SU-DHL-6 (cell line): ENCODE data around the gene DIAPH2.

ENCODE experiments used
- H2AFZ ChIP-seq: fragments of 200-600 bp; sonication (generic); 2 replicates; pipeline ENCODE4 v1.6.1; 2014; ENCODE audit warnings: low read depth, mild to moderate bottlenecking, moderate library complexity, mixed read lengths, antibody characterized with exemption, low read length; ENCODE audit not compliant: severe bottlenecking
- H3F3A ChIP-seq: fragments of 200-600 bp; shearing (Covaris generic); 2 replicates; pipeline ENCODE4 v1.6.0; 2016; ENCODE audit warnings: antibody characterized with exemption, mild to moderate bottlenecking; ENCODE audit not compliant: insufficient read depth
- H3K27ac ChIP-seq: fragments of 200-600 bp; sonication (generic); 2 replicates; pipeline ENCODE4 v1.5.1; 2016; ENCODE audit warnings: low read depth, mild to moderate bottlenecking, low read length, moderate library complexity, mixed read lengths
- H3K27me3 ChIP-seq: fragments of 200-600 bp; sonication (generic), shearing (Covaris generic); 2 replicates; pipeline ENCODE4 v1.6.0; 2014; ENCODE audit warnings: mild to moderate bottlenecking, low read length
- H3K36me3 ChIP-seq: fragments of 200-600 bp; sonication (generic); 2 replicates; pipeline ENCODE4 v1.6.1; 2014; ENCODE audit warnings: mild to moderate bottlenecking, low read length, mixed read lengths
- H3K4me2 ChIP-seq: fragments of 300-600, 200-600 bp; shearing (Covaris generic), sonication (generic); 2 replicates; pipeline ENCODE4 v1.6.0; 2014; ENCODE audit warnings: low read length, low read depth, mild to moderate bottlenecking; ENCODE audit not compliant: poor library complexity, severe bottlenecking
- H3K4me3 ChIP-seq: fragments of 200-600 bp; sonication (generic); 2 replicates; pipeline ENCODE4 v1.5.1; 2014; ENCODE audit warnings: antibody characterized with exemption, low read length, mild to moderate bottlenecking, mixed read lengths; ENCODE audit not compliant: insufficient read depth, poor library complexity, severe bottlenecking
- H3K79me2 ChIP-seq: fragments of 200-600 bp; sonication (generic); 2 replicates; pipeline ENCODE4 v1.6.1; 2014; ENCODE audit warnings: mild to moderate bottlenecking, low read length, moderate library complexity; ENCODE audit not compliant: insufficient read depth
- H3K9ac ChIP-seq: fragments of 200-600 bp; sonication (generic); 2 replicates; pipeline ENCODE4 v1.7.0; 2014; ENCODE audit warnings: mild to moderate bottlenecking, low read length
- H3K9me2 ChIP-seq: fragments of 200-600 bp; sonication (generic); replicated peaks from 2 replicates; pipeline ENCODE4 v1.6.1; 2014; ENCODE audit warnings: low read length; ENCODE audit not compliant: insufficient read depth
- H3K9me3 ChIP-seq: fragments of 200-600 bp; sonication (generic); 2 replicates; pipeline ENCODE4 v1.6.1; 2014; ENCODE audit warnings: low read length, mixed read lengths; ENCODE audit not compliant: insufficient read depth
- H4K20me1 ChIP-seq: fragments of 200-600 bp; sonication (generic); 2 replicates; pipeline ENCODE4 v1.6.1; 2014; ENCODE audit warnings: low read depth, mild to moderate bottlenecking, antibody characterized with exemption, low read length, moderate library complexity, mixed read lengths
- CTCF ChIP-seq: fragments of 200-600 bp; sonication (generic); IDR thresholded peaks from one replicate; pipeline ENCODE4 v1.5.1; 2017; ENCODE audit warnings: antibody characterized with exemption, mild to moderate bottlenecking, low read length, moderate library complexity; ENCODE audit not compliant: insufficient read depth, poor library complexity, severe bottlenecking
- EZH2phosphoT487 ChIP-seq: fragments of 200-600 bp; sonication (generic), shearing (Covaris generic); conservative IDR thresholded peaks from 2 replicates; pipeline ENCODE4 v1.6.1; 2018; ENCODE audit warnings: mild to moderate bottlenecking, antibody characterized with exemption, low read length, moderate library complexity, mixed read lengths

Gene DIAPH2

DNA sequence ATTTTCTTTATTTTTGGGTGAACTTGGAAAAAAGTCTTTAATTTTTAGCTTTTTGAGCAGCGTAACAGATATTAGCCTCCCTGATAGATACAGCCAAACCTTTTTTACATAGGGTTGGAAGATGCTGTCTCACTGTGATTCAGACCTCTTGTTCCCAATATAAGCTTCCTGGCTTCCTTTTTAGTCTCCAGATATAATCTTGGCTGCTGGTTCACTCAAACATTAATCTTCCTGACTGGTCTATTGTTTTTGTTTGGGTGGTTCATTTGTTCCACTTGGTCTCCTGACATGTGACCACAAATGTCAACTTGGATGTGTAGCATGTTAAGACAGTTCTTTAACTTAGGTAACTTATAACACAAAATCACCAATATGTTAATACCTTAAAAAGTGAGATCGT, 222.1 kb downstream of the DIAPH2 start:
- Histone ChIP-seq H3K4me2 (no peak overlapping the region), H2AFZ (no peak overlapping the region), H3K27ac (no peak overlapping the region), H3K79me2 (no peaks in the 10 kb centered on the region), H4K20me1 (no peaks in the 10 kb centered on the region), H3K36me3 (no peaks in the 10 kb centered on the region), H3K9me3 (no peaks in the 10 kb centered on the region), H3K27me3 (no peaks in the 10 kb centered on the region), H3F3A (no peaks in the 10 kb centered on the region), H3K9ac (no peak overlapping the region), H3K9me2 (no peaks in the 10 kb centered on the region), H3K4me3 (no peak overlapping the region)
- TF ChIP-seq EZH2phosphoT487 (no peak), CTCF (no peak)

GRCh38 chrX:96907516-96908272, 223.1 kb downstream of the DIAPH2 start:
- H4K20me1 ChIP-seq, result no peaks in the 10 kb centered on the region
- H2AFZ ChIP-seq, result no peak overlapping the region

GRCh38 chrX:96909291-96909690, 224.6 kb downstream of the DIAPH2 start:
- no peak for TF ChIP-seq EZH2phosphoT487
- no peak for TF ChIP-seq CTCF
- no peaks in the 10 kb centered on the region for H3K9me2 ChIP-seq
- no peaks in the 10 kb centered on the region for H3K27me3 ChIP-seq
- H3K36me3 ChIP-seq, result no peaks in the 10 kb centered on the region
- no peaks in the 10 kb centered on the region for H3K79me2 ChIP-seq
- no peak overlapping the region for H3K9ac ChIP-seq
- no peak overlapping the region for H2AFZ ChIP-seq
- H3K4me3 ChIP-seq, result no peak overlapping the region
- H3K4me2 ChIP-seq, result no peak overlapping the region
- no peak overlapping the region for H3K27ac ChIP-seq
- H4K20me1 ChIP-seq, result no peaks in the 10 kb centered on the region
- H3K9me3 ChIP-seq, result no peaks in the 10 kb centered on the region
- no peaks in the 10 kb centered on the region for H3F3A ChIP-seq

More at GRCh38 chrX:96907516-96908272, 223.1 kb downstream of the DIAPH2 start:
- TF ChIP-seq EZH2phosphoT487, result no peak
- no peak for TF ChIP-seq CTCF
- Histone ChIP-seq H3K4me3 (no peak overlapping the region), H3K79me2 (no peaks in the 10 kb centered on the region), H3K27me3 (no peaks in the 10 kb centered on the region), H3K4me2 (no peak overlapping the region), H3K36me3 (no peaks in the 10 kb centered on the region), H3K9me2 (no peaks in the 10 kb centered on the region), H3K9ac (no peak overlapping the region), H3K27ac (no peak overlapping the region), H3K9me3 (no peaks in the 10 kb centered on the region), H3F3A (no peaks in the 10 kb centered on the region)
